HepG2 (cell line): ENCODE measurements around the gene MAPK8IP3. TPM values are rescaled to one million over a fixed set of nuclear protein-coding genes. Genes with fewer than 3 reads are reported as not detected.

ENCODE experiments used
- ATAC-seq: fragments of 200-7000 bp; cut with Tn5 transposase; 3 replicates; pipeline ENCODE4 v1.9.1; 2020; ENCODE audit warnings: mild to moderate bottlenecking, moderate library complexity
- BruUV-seq: library from RNA; stranded (reverse); fragments of 400-500 nt; replicated peaks from 2 replicates; lab custom pipeline; 2021; lab: Mats Ljungman, UMichigan
- CTCF ChIA-PET: fragments of 300-600 bp; formaldehyde crosslinking; extraction: SDS; loops from one replicate; lab custom pipeline; 2021; ENCODE audit warnings: low total read pairs, inconsistent platforms, low intra/inter-chr PET ratio; lab: Yijun Ruan, JAX
- POLR2A ChIA-PET: fragments of 350-600 bp; sonication (Branson Sonifier 250); formaldehyde crosslinking; loops from one replicate; lab custom pipeline; 2020; ENCODE audit warnings: antibody characterized with exemption, inconsistent platforms; lab: Yijun Ruan, JAX
- DNase-seq: peaks from one replicate; pipeline ENCODE4 v3.0.0-alpha.2; 2015; ENCODE audit warnings: low spot score
- FAIRE-seq: peaks from 3 replicates; lab custom pipeline; 2011; peaks lifted over from hg19 to GRCh38; lab: Jason Lieb, UNC
- H2AFZ ChIP-seq: one replicate; pipeline ENCODE4 v1.6.1; 2011; ENCODE audit warnings: low read length, inconsistent platforms
- H3K27ac ChIP-seq: fragments of 300-600 bp; 3 replicates; pipeline ENCODE4 v1.8.0; 2011; ENCODE audit warnings: mixed run types, mild to moderate bottlenecking, mixed read lengths, low read length, inconsistent platforms; ENCODE audit not compliant: insufficient read depth; ENCODE audit errors: extremely low read length
- H3K27me3 ChIP-seq, 2 experiments: fragments of 200-600 bp in 1 of 2; 2 replicates in 1 of 2; 3 replicates in 1 of 2; pipeline versions ENCODE4 v1.6.0 to v1.8.0; 2011; ENCODE audit warnings: low read length in 2 of 2, mild to moderate bottlenecking in 2 of 2, moderate library complexity in 2 of 2, inconsistent platforms in 1 of 2; ENCODE audit not compliant: insufficient read depth in 2 of 2, control insufficient read depth in 1 of 2
- H3K36me3 ChIP-seq, 2 experiments: fragments of 200-600 bp in 1 of 2; replicated peaks in 1 of 2; 2 replicates in 1 of 2; 3 replicates in 1 of 2; pipeline versions ENCODE4 v1.5.1 to v1.8.0; 2011; ENCODE audit warnings: low read length in 2 of 2, inconsistent platforms in 1 of 2; ENCODE audit not compliant: insufficient read depth in 2 of 2, control insufficient read depth in 1 of 2
- H3K4me1 ChIP-seq: 2 replicates; pipeline ENCODE4 v1.5.1; 2012; ENCODE audit warnings: low read length, inconsistent platforms; ENCODE audit not compliant: insufficient read depth
- H3K4me2 ChIP-seq: 2 replicates; pipeline ENCODE4 v1.6.0; 2011; ENCODE audit warnings: low read depth, low read length, inconsistent platforms
- H3K4me3 ChIP-seq, 3 experiments: fragments of 200-600 bp in 1 of 3; sonication (generic), shearing (Covaris generic) in 1 of 3; replicated peaks in 1 of 3; 2 replicates each; pipeline ENCODE4 v1.5.1; 2011 to 2016; ENCODE audit warnings: low read length in 3 of 3, inconsistent platforms in 2 of 3, low read depth in 2 of 3, mild to moderate bottlenecking in 2 of 3, control low read depth in 1 of 3, mixed read lengths in 1 of 3; ENCODE audit not compliant: insufficient read depth in 1 of 3
- H3K79me2 ChIP-seq: one replicate; pipeline ENCODE4 v1.6.1; 2011; ENCODE audit warnings: low read length, inconsistent platforms; ENCODE audit not compliant: insufficient read depth
- H3K9ac ChIP-seq: 2 replicates; pipeline ENCODE4 v1.6.0; 2011; ENCODE audit warnings: mild to moderate bottlenecking, low read depth, low read length, inconsistent platforms; ENCODE audit not compliant: insufficient read depth
- H3K9me3 ChIP-seq: 2 replicates; pipeline ENCODE4 v1.5.1; 2012; ENCODE audit warnings: mild to moderate bottlenecking, low read length
- H4K20me1 ChIP-seq: 2 replicates; pipeline ENCODE4 v1.6.0; 2011; ENCODE audit warnings: inconsistent platforms, mild to moderate bottlenecking, low read length, moderate library complexity; ENCODE audit not compliant: insufficient read depth
- ASH2L ChIP-seq: fragments of 300-600, 200-600 bp; sonication (generic); IDR thresholded peaks from 2 replicates; pipeline ENCODE4 v1.7.0; 2017; ENCODE audit warnings: low read depth, mild to moderate bottlenecking, moderate library complexity, mixed read lengths, low read length; ENCODE audit not compliant: insufficient read length
- CBFB ChIP-seq: sonication (generic); formaldehyde crosslinking; IDR thresholded peaks from 2 replicates; pipeline ENCODE4 v1.4.0; 2020; ENCODE audit warnings: missing genetic modification reagents
- NR1H2 ChIP-seq: sonication (generic); formaldehyde crosslinking; IDR thresholded peaks from 2 replicates; pipeline ENCODE4 v1.8.1; 2022; ENCODE audit warnings: low read depth, missing genetic modification reagents, borderline replicate concordance
- STAT5B ChIP-seq: sonication (generic); formaldehyde crosslinking; IDR thresholded peaks from 2 replicates; pipeline ENCODE4 v1.4.0; 2020; ENCODE audit warnings: missing genetic modification reagents
- ZSCAN31 ChIP-seq: sonication (generic); formaldehyde crosslinking; IDR thresholded peaks from 2 replicates; pipeline ENCODE4 v1.5.0; 2020; ENCODE audit warnings: low read depth, mild to moderate bottlenecking, missing genetic modification reagents
- WGBS: methylation state at CpG from one replicate; pipeline ENCODE4 v1.1.6; 2017; ENCODE audit warnings: low lambda C conversion rate; 5-methylcytosine and 5-hydroxymethylcytosine counted together
- in situ Hi-C: cut with HindIII; loops from 2 replicates; pipeline ENCODE4 v1.10.0; 2017; ENCODE audit warnings: low pct_unique_long_range_greater_than_20kb; ENCODE audit not compliant: extremely low pct_ligation_motif_present
- intact Hi-C: fragments of 100-400 bp; cut with micrococcal nuclease; formaldehyde crosslinking; loops from one replicate; pipeline ENCODE4 v1.10.0; 2022; ENCODE audit not compliant: unreplicated experiment
- polyA plus RNA-seq, 8 experiments: library from polyadenylated mRNA; depleted of rRNA in 3 of 8; stranded (reverse) in 7 of 8; unstranded in 1 of 8; fragments of >200 nt; fragmentation: Illumina TruSeq in 4 of 8; extraction: Trizol in 4 of 8; gene quantifications; 2 replicates each; pipeline versions ENCODE4 v1.2.1 to v1.2.3, GENCODE V29; 2011 to 2016; ENCODE audit warnings: low read depth in 4 of 8, missing spikeins in 1 of 8, mixed read lengths in 1 of 8; ENCODE audit not compliant: insufficient read depth in 1 of 8
- total RNA-seq, 5 experiments: library from RNA; depleted of rRNA; stranded (reverse); fragments of >200 nt; fragmentation: Illumina TruSeq; extraction: Trizol; gene quantifications; 2 replicates each; pipeline ENCODE4 v1.2.3, GENCODE V29; 2016; ENCODE audit warnings: low read depth in 1 of 5
- TF ChIP-seq, protein P1 (sequence below): sonication (generic); formaldehyde crosslinking; IDR thresholded peaks from 2 replicates; pipeline ENCODE4 v1.4.0; 2020; ENCODE audit warnings: mild to moderate bottlenecking, low read depth, missing genetic modification reagents
- TF ChIP-seq, protein P2 (sequence below): sonication (generic); formaldehyde crosslinking; IDR thresholded peaks from 2 replicates; pipeline ENCODE4 v1.4.0; 2020; ENCODE audit warnings: missing genetic modification reagents
- TF ChIP-seq, protein P3 (sequence below): sonication (generic); formaldehyde crosslinking; IDR thresholded peaks from 2 replicates; pipeline ENCODE4 v1.4.0; 2020; ENCODE audit warnings: missing genetic modification reagents, mild to moderate bottlenecking, borderline replicate concordance
- TF ChIP-seq, protein P4 (sequence below): sonication (generic); formaldehyde crosslinking; IDR thresholded peaks from 2 replicates; pipeline ENCODE4 v1.4.0; 2020; ENCODE audit warnings: mild to moderate bottlenecking, low read depth, missing genetic modification reagents
- TF ChIP-seq, protein P5 (sequence below): IDR thresholded peaks from 2 replicates; pipeline ENCODE4 v1.6.1; 2018; ENCODE audit warnings: missing genetic modification reagents

MAPK8IP3 gene
- total and polyA plus RNA-seq, 2 of the 13 experiments (the other 11 are each of a cell fraction or from before 2014, with no cell fraction given), result 25.1 to 41.7 TPM

DNA sequence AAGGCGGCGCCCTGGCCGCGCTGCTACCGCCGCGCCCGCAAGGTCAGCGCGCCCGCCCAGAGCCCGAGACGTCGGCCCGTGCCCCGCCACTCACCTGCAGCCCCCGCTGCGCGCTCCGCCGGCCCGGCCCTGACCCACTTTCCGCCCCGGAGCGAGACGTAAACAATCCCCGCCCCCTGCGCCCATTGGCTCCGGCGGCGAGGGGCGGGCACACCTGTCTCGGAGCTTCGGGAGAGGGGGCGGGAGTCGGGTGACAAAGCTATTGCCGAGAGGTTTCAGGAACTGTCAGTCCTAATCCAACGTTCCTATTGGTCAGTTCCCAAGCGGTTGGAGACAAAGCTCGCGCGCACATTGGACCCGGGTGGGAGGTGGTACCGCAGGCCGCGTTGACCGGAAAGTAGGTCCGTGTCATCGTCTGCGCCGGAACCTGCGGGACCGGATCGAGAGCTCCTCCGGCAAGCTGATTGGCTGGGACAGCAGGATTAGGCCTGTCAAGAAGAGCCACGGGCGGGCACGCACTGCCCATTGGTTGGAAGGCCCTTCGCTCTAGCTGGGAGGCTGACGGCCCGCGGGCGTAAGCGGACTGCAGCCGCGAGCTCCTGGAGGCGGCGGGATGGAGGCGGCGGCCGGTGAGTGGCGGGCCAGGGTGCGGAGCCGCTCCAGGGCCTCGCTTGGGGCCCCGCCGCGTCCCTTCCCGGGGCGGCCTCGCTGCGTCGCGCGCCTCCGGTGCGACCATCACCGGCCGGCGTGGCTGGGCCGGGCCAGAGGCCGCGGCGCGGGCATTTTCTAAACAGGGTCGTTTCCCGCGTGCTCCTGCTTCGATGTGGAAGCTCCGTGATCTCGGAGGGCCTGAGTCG, 76.6 kb downstream of the MAPK8IP3 start, which contains the start of the genes NUBP2 and SPSB3:
NUBP2 (plus strand) TSS at position 553 of the 857 bp plus-strand sequence; CDS start at position 614, 61 bp downstream.
SPSB3 (minus strand) TSS at position 164 of the 857 bp plus-strand sequence. CDS start 1,088 bp downstream, outside the sequence.
- intact Hi-C loops, result loop anchor here (2.0 to 5.0 kb wide), 2 partner anchors 30 to 45 kb away; partner anchors contain the start of genes FAHD1 and HAGH
- peaks cover 3 to 4% of the 10 kb centered on the region in 2 experiments; a peak in 3 of 5 replicates for H3K36me3 ChIP-seq
- in situ Hi-C loops, result loop anchor here (5.0 kb wide), 1 partner anchor 40 kb away; no protein-coding TSS in a partner anchor
- peak within 1 kb of the TSS; percentile 86 for H3K9ac ChIP-seq
- H3K27me3 ChIP-seq, result peaks cover 0 to 2% of the 10 kb centered on the region in 2 experiments; a peak in 1 of 5 replicates
- H3K4me1 ChIP-seq, result peaks cover 22% of the 10 kb centered on the region
- POLR2A ChIA-PET, result interaction anchor here (0.6 to 4.4 kb wide), 22 partner anchors 8 to 362 kb away, joined by 3 to 57 read pairs (median 5); partner anchors contain the start of genes CRAMP1, EME2, FAHD1 and HAGH
- CTCF ChIA-PET, result interaction anchor here (1.9 kb wide), 1 partner anchor 30 kb away, joined by 8 read pairs; no protein-coding TSS in a partner anchor
- peak within 1 kb of the TSS; percentile 86 for H3K4me2 ChIP-seq
- peak; percentile 99 for DNase-seq
- peak; percentile 99 for FAIRE-seq
- no peak within 1 kb of the TSS for H2AFZ ChIP-seq
- BruUV-seq, result no TSS peak
- no CpG with 5 or more reads among the region's 102 CpGs for WGBS
- peak within 1 kb of the TSS; percentile 94 to 96 (median 94) for H3K4me3 ChIP-seq
- peaks cover 4% of the 10 kb centered on the region; the same call in 1 of the 2 replicates for H4K20me1 ChIP-seq
- no peaks in the 10 kb centered on the region for H3K9me3 ChIP-seq
- H3K79me2 ChIP-seq, result peaks cover 26% of the 10 kb centered on the region
- ATAC-seq, result peak; percentile 90
- peak within 1 kb of the TSS; percentile 70 for H3K27ac ChIP-seq
- TF ChIP-seq, protein P1, sequence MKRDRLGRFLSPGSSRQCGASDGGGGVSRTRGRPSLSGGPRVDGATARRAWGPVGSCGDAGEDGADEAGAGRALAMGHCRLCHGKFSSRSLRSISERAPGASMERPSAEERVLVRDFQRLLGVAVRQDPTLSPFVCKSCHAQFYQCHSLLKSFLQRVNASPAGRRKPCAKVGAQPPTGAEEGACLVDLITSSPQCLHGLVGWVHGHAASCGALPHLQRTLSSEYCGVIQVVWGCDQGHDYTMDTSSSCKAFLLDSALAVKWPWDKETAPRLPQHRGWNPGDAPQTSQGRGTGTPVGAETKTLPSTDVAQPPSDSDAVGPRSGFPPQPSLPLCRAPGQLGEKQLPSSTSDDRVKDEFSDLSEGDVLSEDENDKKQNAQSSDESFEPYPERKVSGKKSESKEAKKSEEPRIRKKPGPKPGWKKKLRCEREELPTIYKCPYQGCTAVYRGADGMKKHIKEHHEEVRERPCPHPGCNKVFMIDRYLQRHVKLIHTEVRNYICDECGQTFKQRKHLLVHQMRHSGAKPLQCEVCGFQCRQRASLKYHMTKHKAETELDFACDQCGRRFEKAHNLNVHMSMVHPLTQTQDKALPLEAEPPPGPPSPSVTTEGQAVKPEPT (CRISPR knock-in tag), result no peak; the same call in 1 of the 2 replicates
- TF ChIP-seq ASH2L, result no peak
- TF ChIP-seq, protein P2, sequence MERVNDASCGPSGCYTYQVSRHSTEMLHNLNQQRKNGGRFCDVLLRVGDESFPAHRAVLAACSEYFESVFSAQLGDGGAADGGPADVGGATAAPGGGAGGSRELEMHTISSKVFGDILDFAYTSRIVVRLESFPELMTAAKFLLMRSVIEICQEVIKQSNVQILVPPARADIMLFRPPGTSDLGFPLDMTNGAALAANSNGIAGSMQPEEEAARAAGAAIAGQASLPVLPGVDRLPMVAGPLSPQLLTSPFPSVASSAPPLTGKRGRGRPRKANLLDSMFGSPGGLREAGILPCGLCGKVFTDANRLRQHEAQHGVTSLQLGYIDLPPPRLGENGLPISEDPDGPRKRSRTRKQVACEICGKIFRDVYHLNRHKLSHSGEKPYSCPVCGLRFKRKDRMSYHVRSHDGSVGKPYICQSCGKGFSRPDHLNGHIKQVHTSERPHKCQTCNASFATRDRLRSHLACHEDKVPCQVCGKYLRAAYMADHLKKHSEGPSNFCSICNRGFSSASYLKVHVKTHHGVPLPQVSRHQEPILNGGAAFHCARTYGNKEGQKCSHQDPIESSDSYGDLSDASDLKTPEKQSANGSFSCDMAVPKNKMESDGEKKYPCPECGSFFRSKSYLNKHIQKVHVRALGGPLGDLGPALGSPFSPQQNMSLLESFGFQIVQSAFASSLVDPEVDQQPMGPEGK, result peak; percentile 46; the same call in 1 of the 2 replicates
- TF ChIP-seq, protein P3, sequence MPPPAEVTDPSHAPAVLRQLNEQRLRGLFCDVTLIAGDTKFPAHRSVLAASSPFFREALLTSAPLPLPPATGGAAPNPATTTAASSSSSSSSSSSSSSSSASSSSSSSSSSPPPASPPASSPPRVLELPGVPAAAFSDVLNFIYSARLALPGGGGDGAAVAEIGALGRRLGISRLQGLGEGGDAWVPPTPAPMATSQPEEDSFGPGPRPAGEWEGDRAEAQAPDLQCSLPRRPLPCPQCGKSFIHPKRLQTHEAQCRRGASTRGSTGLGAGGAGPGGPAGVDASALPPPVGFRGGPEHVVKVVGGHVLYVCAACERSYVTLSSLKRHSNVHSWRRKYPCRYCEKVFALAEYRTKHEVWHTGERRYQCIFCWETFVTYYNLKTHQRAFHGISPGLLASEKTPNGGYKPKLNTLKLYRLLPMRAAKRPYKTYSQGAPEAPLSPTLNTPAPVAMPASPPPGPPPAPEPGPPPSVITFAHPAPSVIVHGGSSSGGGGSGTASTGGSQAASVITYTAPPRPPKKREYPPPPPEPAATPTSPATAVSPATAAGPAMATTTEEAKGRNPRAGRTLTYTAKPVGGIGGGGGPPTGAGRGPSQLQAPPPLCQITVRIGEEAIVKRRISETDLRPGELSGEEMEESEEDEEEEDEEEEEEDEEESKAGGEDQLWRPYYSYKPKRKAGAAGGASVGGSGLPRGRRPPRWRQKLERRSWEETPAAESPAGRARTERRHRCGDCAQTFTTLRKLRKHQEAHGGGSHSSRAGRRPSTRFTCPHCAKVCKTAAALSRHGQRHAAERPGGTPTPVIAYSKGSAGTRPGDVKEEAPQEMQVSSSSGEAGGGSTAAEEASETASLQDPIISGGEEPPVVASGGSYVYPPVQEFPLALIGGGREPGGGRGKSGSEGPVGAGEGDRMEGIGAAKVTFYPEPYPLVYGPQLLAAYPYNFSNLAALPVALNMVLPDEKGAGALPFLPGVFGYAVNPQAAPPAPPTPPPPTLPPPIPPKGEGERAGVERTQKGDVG (CRISPR knock-in tag), result no peak
- TF ChIP-seq STAT5B (CRISPR knock-in tag), result no peak
- TF ChIP-seq, protein P4, sequence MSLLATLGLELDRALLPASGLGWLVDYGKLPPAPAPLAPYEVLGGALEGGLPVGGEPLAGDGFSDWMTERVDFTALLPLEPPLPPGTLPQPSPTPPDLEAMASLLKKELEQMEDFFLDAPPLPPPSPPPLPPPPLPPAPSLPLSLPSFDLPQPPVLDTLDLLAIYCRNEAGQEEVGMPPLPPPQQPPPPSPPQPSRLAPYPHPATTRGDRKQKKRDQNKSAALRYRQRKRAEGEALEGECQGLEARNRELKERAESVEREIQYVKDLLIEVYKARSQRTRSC (CRISPR knock-in tag), result no peak
- peak; percentile 71; the same call in 1 of the 2 replicates for TF ChIP-seq ZSCAN31 (CRISPR knock-in tag)
- TF ChIP-seq NR1H2, result no peak
- TF ChIP-seq CBFB (CRISPR knock-in tag), result peak; percentile 53; the same call in 1 of the 2 replicates
- TF ChIP-seq, protein P5, sequence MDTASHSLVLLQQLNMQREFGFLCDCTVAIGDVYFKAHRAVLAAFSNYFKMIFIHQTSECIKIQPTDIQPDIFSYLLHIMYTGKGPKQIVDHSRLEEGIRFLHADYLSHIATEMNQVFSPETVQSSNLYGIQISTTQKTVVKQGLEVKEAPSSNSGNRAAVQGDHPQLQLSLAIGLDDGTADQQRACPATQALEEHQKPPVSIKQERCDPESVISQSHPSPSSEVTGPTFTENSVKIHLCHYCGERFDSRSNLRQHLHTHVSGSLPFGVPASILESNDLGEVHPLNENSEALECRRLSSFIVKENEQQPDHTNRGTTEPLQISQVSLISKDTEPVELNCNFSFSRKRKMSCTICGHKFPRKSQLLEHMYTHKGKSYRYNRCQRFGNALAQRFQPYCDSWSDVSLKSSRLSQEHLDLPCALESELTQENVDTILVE, result peak; percentile 81; the same call in 1 of the 2 replicates
